GM19438 (cell line): Measurements from ENCODE around the gene POP4.
"Not testable (repeated sequence)": the region's sequence is repeated elsewhere in the genome, so short reads cannot be mapped to it uniquely, and the experiment has no call there.

Experiments
- ATAC-seq: cut with Tn5 transposase; IDR thresholded peaks from one replicate; pipeline ENCODE4 v1.9.1; 2021; ENCODE audit warnings: low read depth; ENCODE audit not compliant: unreplicated experiment

Gene POP4

DNA sequence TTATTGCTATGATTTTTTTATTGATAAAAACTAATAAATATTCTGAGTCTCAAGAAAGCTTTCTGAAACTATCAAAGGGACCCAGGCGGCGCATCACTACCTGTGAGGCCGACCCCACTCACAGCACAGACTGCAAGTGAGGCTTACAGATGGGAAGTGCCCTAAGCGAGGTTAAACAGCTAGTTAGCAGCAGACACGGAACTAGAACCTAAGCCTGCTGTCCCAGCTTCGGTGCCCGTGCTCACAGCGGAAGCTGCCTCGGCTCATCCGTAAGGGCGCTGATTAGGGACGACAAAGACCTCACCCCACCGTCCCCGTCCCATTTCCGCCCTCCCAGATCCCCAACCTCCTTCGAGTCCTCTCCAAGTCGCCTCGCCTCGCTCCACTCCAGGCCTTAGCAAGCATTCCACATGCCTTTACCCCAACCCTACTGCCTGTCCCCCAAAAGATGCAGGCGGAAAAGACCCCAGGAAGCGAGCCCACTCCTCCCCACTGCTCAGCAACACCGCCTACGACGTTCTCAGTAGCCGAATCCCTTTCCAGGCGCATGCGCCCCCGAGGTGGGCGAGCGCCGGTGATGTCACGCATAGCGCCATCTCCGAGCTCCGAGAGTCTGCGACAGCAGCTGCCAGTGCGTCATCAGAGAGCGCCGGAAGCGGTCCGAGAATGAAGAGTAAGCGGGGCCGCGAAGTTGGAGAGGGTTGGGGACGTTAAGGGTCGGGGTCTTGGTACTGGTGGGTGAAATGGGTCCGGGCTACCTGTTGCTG lies at the start of gene POP4:
Gene POP4, plus strand, starts transcription at position 631 of the 767 bp plus-strand sequence. Its CDS starts 36 bp downstream, at position 667.
- peak; percentile 76 for ATAC-seq

GRCh38 chr19:29559110-29559509 lies 47.0 kb upstream of the POP4 start:
- ATAC-seq: not testable (repeated sequence)

GRCh38 chr19:29559743-29560142 lies 46.3 kb upstream of the POP4 start:
- ATAC-seq: no peak

DNA sequence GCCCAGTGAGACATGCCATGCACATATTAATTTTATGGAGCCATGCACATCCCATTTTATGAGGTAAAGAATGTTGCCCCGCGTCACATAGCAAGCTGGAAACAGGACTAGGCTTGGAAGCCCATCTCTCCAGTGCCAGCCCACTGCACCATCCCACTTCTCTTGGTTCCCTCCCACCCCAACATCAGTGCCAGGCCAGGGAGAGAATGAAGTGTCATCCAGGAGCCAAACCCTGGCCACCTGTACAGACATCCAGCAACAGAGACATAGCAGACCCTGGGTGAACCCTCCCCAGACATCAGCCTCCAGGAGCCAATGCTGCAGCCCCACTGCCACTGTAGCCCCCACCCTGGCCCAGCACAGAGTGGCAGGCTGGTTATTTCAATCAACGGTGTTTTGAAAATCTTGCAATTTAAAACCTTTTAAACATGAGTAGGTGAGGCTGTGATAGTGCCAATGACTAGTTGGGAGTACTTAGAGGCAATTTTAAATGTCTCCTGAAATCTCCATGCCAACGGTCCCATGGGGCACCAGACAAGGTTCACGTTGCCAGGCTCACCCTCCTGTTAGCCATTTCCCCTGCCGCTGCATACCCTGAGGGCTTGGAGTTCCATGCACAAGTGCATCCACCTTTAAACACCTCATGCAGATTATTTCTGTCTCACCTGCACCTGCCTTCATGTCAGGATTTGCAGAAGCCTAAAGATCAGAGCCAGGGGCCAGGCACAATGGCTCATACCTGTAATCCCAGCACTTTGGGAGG lies 45.6 kb upstream of the POP4 start:
- ATAC-seq: no peak

DNA sequence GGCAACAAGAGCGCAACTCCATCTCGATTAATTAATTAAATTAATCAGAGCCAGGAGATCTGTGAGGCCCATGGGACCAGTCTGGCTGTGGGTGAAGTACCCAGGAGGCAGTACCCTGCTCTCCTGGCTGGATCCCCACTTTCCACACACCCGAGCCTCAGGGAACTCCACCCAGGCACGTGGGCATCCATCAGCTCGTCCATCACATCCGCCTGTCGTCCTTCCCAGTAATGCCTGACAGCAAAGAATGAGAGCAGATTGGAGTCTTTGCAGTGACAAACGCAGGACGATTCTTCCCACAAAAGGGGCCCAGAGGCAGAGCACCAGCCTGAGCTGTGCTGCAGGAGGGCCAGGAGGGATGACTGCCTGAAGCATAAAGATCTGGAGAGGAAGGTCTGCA lies 44.5 kb upstream of the POP4 start:
- ATAC-seq: no peak

- no peak for ATAC-seq
Measured at GRCh38 chr19:29562299-29563297, 43.5 kb upstream of the POP4 start.

GRCh38 chr19:29563486-29564101 lies 42.5 kb upstream of the POP4 start:
- no peak for ATAC-seq

DNA sequence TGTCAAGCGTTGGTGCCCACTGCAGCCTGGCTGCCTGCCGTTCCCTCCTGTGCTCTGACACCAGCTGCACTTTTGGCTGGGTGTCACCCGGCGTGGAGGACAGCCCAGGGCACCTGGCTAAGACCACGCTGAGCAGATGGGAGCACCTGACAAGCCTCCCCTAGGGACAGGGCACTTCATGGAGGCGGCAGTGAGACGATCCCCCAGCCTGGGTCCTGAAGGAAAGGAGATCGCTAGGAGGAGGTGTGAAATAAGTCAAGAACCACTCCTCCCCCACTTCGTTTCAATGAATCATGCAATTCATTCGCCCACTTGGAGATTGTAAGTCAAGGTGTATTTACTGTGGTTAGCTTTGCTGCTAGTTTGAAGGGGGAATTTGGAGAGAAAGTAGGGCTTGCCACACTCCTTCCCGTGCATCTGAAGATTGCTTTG lies 41.5 kb upstream of the POP4 start:
- ATAC-seq: no peak

GRCh38 chr19:29565171-29565570 lies 40.9 kb upstream of the POP4 start:
- no peak for ATAC-seq

- ATAC-seq: no peak
Measured at GRCh38 chr19:29566496-29567054, 39.5 kb upstream of the POP4 start.

- no peak for ATAC-seq
Measured at GRCh38 chr19:29567366-29567915, 38.6 kb upstream of the POP4 start.

DNA sequence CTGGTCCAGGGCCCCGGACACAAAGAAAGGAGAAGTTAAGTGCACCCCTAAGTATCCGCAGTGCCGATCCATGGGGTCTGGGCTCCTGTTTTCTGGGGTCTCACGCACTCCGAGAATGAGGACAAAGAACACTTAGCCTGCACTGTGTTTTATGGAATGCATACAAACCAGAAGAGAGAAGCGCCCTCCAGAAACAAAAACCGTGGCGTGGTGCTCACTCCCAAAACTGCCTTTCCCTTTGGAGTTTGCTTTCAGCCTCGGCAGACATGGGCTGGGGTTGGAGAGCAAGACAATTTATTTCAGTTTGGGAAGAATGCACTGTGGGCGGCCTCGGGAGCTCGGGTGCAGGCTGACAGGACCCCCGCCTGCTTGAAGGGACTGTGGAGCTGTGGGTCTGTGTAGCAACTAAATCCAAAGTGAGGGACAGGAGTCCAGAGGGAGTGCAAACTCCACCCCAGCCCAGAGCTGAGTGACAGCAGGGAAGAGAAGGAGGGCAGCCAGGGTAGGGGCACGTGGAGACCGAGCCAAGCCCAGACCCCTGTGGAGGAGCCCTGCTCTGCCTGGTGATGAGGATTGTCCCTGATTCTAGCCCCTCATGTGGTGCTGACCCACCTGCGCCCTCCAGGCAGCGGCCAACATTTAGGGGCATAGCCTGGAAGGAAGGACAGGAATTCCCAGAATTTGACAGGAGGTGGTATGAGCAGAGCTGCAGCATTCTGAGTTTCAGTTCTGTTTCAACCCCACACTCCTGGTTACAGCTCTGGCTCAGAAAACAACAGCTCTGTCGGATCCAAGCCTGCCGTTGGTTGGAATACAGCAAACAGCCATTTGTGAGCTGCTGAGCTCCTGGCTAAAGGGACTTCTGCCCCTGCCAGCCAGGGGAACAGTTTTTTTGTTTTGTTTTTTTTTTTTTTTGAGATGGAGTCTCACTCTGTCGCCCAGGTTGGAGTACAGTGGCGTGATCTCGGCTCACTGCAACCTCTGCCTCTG lies 37.8 kb upstream of the POP4 start:
- no peak for ATAC-seq

- ATAC-seq: no peak
Measured at GRCh38 chr19:29569038-29569911, 36.8 kb upstream of the POP4 start.

DNA sequence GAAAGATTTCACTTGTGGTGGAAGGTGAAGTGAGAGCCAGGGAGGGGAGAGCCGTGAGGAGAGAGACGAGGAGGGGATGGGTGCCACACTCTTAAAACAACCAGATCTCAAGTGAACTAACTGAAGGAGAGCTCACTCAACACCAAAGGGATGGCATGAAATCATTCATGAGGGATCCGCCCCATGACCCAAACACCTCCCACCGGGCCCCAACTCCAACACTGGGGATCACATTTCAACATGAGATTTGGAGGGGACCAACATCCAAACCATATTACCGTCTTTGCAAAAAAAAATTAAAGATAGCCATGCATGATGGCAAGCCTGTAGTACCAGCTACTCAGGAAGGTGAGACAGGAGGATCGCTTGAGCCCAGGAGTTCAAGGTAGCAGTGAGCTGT lies 34.9 kb upstream of the POP4 start:
- ATAC-seq: no peak

- no peak for ATAC-seq
Measured at GRCh38 chr19:29573486-29573885, 32.6 kb upstream of the POP4 start.

DNA sequence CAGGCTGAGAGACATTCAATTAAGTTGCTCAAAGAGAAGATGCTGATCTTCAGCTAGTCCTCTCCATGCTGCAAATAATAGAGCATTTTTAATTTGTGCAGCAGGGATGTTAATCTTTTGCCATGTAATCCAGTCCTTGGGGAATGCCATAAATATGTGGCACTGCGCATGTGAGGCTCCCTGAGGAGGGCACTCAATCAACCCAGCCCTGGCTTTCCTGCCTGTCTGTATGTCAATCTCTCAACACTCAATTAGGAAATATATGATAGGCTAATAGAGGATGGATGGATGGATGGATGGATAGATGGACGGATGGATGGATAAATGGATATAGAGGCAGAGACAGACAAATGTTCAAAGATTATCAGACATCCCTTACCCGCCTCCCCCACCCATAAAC lies 31.6 kb upstream of the POP4 start:
- ATAC-seq: no peak

DNA sequence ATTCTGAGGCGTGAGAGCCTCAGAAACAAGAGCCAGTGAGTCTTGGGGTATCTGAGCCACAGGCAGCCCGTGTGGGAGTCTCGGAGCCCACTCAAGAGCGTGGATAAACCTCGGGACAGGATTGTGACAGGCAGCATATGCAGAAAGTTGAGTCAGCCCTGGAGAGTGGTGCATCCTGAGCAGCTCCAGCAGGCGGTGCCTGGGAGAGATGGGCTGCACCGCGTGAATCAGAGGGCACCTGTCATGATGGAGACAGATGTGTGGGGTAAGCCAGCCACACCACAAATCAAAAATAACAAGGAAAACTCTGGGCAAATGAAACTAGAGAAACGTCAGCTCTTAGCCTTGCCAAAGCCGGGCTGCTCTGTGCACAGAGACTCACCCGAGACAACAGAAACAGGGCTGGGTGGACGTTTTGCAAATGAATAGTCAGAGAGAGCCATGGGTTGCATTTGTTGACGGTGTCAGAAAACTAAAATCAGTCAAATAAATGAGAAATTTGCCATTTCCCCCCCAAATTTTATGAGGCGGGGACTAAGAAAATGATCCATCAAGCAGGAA lies 30.0 kb upstream of the POP4 start:
- no peak for ATAC-seq
